ENCODE measurements around the gene RABGAP1L.
"Not testable (repeated sequence)": the region's sequence is repeated elsewhere in the genome, so short reads cannot be mapped to it uniquely, and the experiment has no call there.

GRCh38 chr1:174649572-174649971, 490.3 kb downstream of the RABGAP1L start:
- not testable (repeated sequence) for TF ChIP-seq POLR2A, CTCF (IDR thresholded peaks at IDR 0.05)

Data from gastroesophageal sphincter (tissue), 3 donors.